Measurements from ENCODE around the gene OR10V1. TPM values are rescaled to one million over a fixed set of nuclear protein-coding genes. Genes with fewer than 3 reads are reported as not detected.
A peak's percentile ranks its signal among the peaks of the same experiment; 100 is the strongest.

The OR10V1 gene
- total RNA-seq, 1 donor from 2014 or later, result not detected

GRCh38 chr11:59753650-59754493 lies 40.2 kb upstream of the OR10V1 start:
- Mint-ChIP-seq H3K36me3 (ENCODE audit: low read depth) (no peaks in the 10 kb centered on the region), H3K27ac (ENCODE audit: unreplicated experiment) (no peak overlapping the region), H3K27me3 (ENCODE audit: low read depth) (peaks cover 51% of the 10 kb centered on the region), H3K4me1 (peaks cover 14% of the 10 kb centered on the region), H3K9me3 (peaks cover 1% of the 10 kb centered on the region), H3K4me3 (peak overlapping the region; percentile 95)
- peak; percentile 94 for TF ChIP-seq CTCF (conservative IDR thresholded peaks at IDR 0.05)
- DNase-seq (ENCODE audit: low read depth, low spot score), result peak; percentile 79

- Mint-ChIP-seq H3K9me3 (peaks cover 2% of the 10 kb centered on the region), H3K36me3 (ENCODE audit: low read depth) (no peaks in the 10 kb centered on the region), H3K27me3 (ENCODE audit: low read depth) (peaks cover 35% of the 10 kb centered on the region), H3K4me1 (no peaks in the 10 kb centered on the region), H3K27ac (ENCODE audit: unreplicated experiment) (no peak overlapping the region), H3K4me3 (no peak overlapping the region)
- TF ChIP-seq CTCF (conservative IDR thresholded peaks at IDR 0.05), result no peak
- no peak for DNase-seq (ENCODE audit: low read depth, low spot score)
Measured at GRCh38 chr11:59746111-59746510, 32.5 kb upstream of the OR10V1 start.

GRCh38 chr11:59730896-59731565 lies 17.4 kb upstream of the OR10V1 start:
- Mint-ChIP-seq H3K4me1 (no peaks in the 10 kb centered on the region), H3K27me3 (ENCODE audit: low read depth) (peaks cover 5% of the 10 kb centered on the region), H3K4me3 (no peak overlapping the region), H3K9me3 (no peaks in the 10 kb centered on the region), H3K36me3 (ENCODE audit: low read depth) (no peaks in the 10 kb centered on the region), H3K27ac (ENCODE audit: unreplicated experiment) (no peak overlapping the region)
- no peak for DNase-seq (ENCODE audit: low read depth, low spot score)
- no peak for TF ChIP-seq CTCF (conservative IDR thresholded peaks at IDR 0.05)

GRCh38 chr11:59729834-59730233 lies 16.2 kb upstream of the OR10V1 start:
- no peaks in the 10 kb centered on the region for H3K9me3 Mint-ChIP-seq
- H3K4me3 Mint-ChIP-seq, result no peak overlapping the region
- H3K4me1 Mint-ChIP-seq, result no peaks in the 10 kb centered on the region
- H3K27ac Mint-ChIP-seq (ENCODE audit: unreplicated experiment), result no peak overlapping the region
- no peak for TF ChIP-seq CTCF (conservative IDR thresholded peaks at IDR 0.05)
- no peak for DNase-seq (ENCODE audit: low read depth, low spot score)
- H3K27me3 Mint-ChIP-seq (ENCODE audit: low read depth), result peaks cover 3% of the 10 kb centered on the region
- no peaks in the 10 kb centered on the region for H3K36me3 Mint-ChIP-seq (ENCODE audit: low read depth)

- Mint-ChIP-seq H3K27me3 (ENCODE audit: low read depth) (peaks cover 3% of the 10 kb centered on the region), H3K27ac (ENCODE audit: unreplicated experiment) (no peak overlapping the region), H3K36me3 (ENCODE audit: low read depth) (no peaks in the 10 kb centered on the region), H3K9me3 (no peaks in the 10 kb centered on the region), H3K4me3 (no peak overlapping the region), H3K4me1 (no peaks in the 10 kb centered on the region)
- TF ChIP-seq CTCF (conservative IDR thresholded peaks at IDR 0.05), result no peak
- no peak for DNase-seq (ENCODE audit: low read depth, low spot score)
Measured at GRCh38 chr11:59728913-59729312, 15.3 kb upstream of the OR10V1 start.

All from neural crest cell (in vitro differentiated cells).